ENCODE data around the gene RLN2. TPM values are rescaled to one million over a fixed set of nuclear protein-coding genes. Genes with fewer than 3 reads are reported as not detected.

Gene RLN2

DNA sequence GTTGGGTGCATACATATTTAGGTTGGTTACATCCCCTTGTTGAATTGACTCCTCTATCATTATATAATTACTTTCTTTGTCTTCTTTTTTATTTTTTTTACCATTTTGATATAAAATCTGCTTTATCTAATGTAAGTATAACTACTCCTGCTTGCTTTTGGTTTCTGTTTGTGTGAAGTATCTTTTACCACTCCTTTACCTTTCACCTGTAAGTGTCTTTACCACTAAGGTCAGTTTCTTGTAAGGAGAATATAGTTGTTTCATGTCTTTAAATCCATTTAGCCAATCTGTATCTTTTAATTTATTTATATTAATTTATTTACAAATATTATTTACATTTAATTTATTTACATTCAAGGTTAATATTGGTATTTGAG, 40.3 kb downstream of the RLN2 start:
- H3K9me3 ChIP-seq (replicated peaks; ENCODE audit: low read length) = no peaks in the 10 kb centered on the region
- no peaks in the 10 kb centered on the region for H3K36me3 ChIP-seq (ENCODE audit: insufficient read depth, low read length)
- H3K4me1 ChIP-seq (ENCODE audit: control insufficient read depth, insufficient read depth, low read length) = peaks cover 8% of the 10 kb centered on the region
- H3K9ac ChIP-seq (ENCODE audit: low read depth, low read length) = no peak overlapping the region
- no peaks in the 10 kb centered on the region for H3K27me3 ChIP-seq (ENCODE audit: control insufficient read depth, insufficient read depth, low read length)
- no peak overlapping the region for H3K4me2 ChIP-seq (ENCODE audit: low read length)
- no peak overlapping the region for H3K4me3 ChIP-seq (ENCODE audit: low read length)

DNA sequence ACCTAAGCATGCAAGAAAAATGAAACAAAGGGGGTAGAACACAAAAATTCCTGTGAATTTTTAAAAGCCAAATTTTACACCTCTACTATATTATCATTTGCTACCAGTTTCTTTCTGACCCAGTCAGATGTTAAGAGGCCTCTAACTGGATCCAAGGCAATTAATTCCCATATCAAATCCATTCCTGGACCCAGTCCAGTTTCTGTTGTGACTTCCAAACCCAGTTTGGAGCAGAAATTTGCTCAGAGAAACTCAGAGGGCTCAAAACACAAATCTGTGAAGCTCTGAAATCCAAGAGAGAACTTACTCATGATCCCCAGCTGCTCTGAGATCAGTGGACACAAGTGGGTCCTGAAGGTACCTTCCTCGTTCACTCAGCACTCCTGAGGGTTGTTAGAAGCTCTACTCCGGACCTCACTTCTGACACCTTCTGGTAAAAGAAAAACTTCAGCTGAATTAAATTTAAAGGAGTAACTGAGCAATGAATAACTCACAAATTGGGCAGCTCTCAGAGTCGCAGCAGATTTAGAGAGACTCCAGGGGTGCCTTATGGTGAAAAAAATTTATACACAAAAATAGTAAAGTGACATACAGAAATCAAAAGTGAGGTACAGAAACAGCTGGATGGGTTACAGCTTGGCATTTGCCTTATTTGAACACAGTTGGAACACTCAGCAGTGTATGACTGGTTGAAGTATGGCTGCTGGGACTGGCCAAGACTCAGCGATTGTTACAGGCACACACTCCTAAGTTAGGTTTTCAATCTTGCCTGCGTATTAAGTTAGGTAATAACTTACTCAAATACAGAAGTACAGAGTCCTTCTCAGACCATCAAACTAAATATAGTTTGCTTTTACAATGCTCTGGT, 40.9 kb downstream of the RLN2 start:
- no peak overlapping the region for H3K9ac ChIP-seq (ENCODE audit: low read depth, low read length)
- H3K4me1 ChIP-seq (ENCODE audit: control insufficient read depth, insufficient read depth, low read length) = peaks cover 2% of the 10 kb centered on the region
- no peak overlapping the region for H3K4me2 ChIP-seq (ENCODE audit: low read length)
- H3K4me3 ChIP-seq (ENCODE audit: low read length) = no peak overlapping the region
- no peaks in the 10 kb centered on the region for H3K27me3 ChIP-seq (ENCODE audit: control insufficient read depth, insufficient read depth, low read length)
- no peaks in the 10 kb centered on the region for H3K36me3 ChIP-seq (ENCODE audit: insufficient read depth, low read length)
- no peaks in the 10 kb centered on the region for H3K9me3 ChIP-seq (replicated peaks; ENCODE audit: low read length)

Small RNA genes lying within 50 kb of the gene (small RNA-seq; reads per million reads assigned to genes)
- not detected for gene HMGN2P31

Data from skeletal muscle satellite cell (primary cell).